ENCODE data around the gene OR10R2. TPM values are rescaled to one million over a fixed set of nuclear protein-coding genes. Genes with fewer than 3 reads are reported as not detected.

OR10R2 gene
- total and polyA plus RNA-seq, 9 donors, result 0.70 TPM; not detected in 8

DNA sequence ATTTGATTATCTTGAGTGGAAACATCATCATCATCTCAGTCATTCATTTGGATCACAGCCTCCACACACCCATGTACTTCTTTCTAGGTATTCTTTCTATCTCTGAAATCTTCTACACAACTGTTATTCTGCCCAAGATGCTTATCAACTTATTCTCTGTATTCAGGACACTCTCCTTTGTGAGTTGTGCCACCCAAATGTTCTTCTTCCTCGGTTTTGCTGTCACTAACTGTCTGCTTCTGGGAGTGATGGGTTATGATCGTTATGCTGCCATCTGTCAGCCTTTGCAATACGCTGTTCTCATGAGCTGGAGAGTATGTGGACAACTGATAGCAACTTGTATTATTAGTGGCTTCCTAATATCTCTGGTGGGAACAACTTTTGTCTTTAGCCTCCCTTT, 19.3 kb downstream of the OR10R2 start:
- no peaks in the 10 kb centered on the region for H3K36me3 ChIP-seq (ENCODE audit: control insufficient read depth, insufficient read depth, low read length)
- no peaks in the 10 kb centered on the region for H3K27me3 ChIP-seq (ENCODE audit: control insufficient read depth, insufficient read depth, low read length)
- H3K9me3 ChIP-seq (replicated peaks; ENCODE audit: control insufficient read depth, low read depth, low read length), result no peaks in the 10 kb centered on the region
- no CpG with 5 or more reads among the region's 3 CpGs for WGBS (ENCODE audit: insufficient coverage)
- no peak for DNase-seq
- no peak overlapping the region for H3K27ac ChIP-seq (ENCODE audit: low read length)
- no peak overlapping the region for H3K4me3 ChIP-seq (ENCODE audit: low read length)
- no peaks in the 10 kb centered on the region for H3K4me1 ChIP-seq (ENCODE audit: control insufficient read depth, insufficient read depth, low read length)

DNA sequence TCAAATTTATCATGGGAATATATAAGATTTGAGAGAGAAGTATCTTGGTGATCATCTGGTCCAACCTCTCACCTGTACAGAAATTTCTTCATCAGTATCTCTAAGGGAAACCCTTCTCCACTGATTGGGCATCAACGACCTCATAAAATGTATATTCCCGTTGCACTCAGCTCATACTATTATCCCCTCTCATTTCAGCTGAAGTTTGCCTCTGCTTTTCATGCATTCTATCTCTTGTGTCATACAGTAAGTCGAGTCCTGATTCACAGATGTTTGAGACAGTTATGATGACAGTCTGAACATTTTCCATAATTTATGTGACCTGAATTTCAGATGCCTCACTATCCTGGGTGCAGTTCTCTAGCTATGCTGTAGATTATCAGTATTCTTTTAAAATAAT, 21.0 kb downstream of the OR10R2 start:
- WGBS (ENCODE audit: insufficient coverage), result no CpG with 5 or more reads among the region's 3 CpGs

DNA sequence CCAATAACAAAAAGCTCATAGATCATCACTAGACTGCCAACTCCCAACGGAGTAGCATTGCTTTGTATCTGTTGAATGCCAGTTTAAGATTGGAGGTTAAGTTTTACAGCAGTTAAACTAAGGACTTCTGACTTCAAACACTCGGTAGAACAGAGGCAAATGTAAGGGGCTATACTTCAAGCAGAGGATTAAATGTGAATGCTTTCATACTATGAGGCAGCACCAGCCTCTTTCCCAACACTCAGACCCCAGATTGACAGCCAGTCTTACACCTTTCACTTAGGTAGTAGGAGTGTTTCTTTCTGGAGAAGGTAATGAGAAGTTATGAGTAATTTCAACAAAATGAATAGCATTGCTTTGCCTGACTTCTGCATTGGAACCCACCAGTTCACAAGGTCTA, 22.8 kb downstream of the OR10R2 start:
- Histone ChIP-seq H3K9me3 (replicated peaks; ENCODE audit: control insufficient read depth, low read depth, low read length) (no peaks in the 10 kb centered on the region), H3K36me3 (ENCODE audit: control insufficient read depth, insufficient read depth, low read length) (no peaks in the 10 kb centered on the region), H3K27me3 (ENCODE audit: control insufficient read depth, insufficient read depth, low read length) (no peaks in the 10 kb centered on the region), H3K27ac (ENCODE audit: low read length) (no peak overlapping the region), H3K4me3 (ENCODE audit: low read length) (no peak overlapping the region), H3K4me1 (ENCODE audit: control insufficient read depth, insufficient read depth, low read length) (no peaks in the 10 kb centered on the region)
- DNase-seq, result no peak
- no CpG with 5 or more reads among the region's 2 CpGs for WGBS (ENCODE audit: insufficient coverage)

More for the DNA sequence above, 21.0 kb downstream of the OR10R2 start:
- no peak for DNase-seq
- Histone ChIP-seq H3K4me1 (ENCODE audit: control insufficient read depth, insufficient read depth, low read length) (no peaks in the 10 kb centered on the region), H3K27me3 (ENCODE audit: control insufficient read depth, insufficient read depth, low read length) (no peaks in the 10 kb centered on the region), H3K9me3 (replicated peaks; ENCODE audit: control insufficient read depth, low read depth, low read length) (no peaks in the 10 kb centered on the region), H3K36me3 (ENCODE audit: control insufficient read depth, insufficient read depth, low read length) (no peaks in the 10 kb centered on the region), H3K4me3 (ENCODE audit: low read length) (no peak overlapping the region), H3K27ac (ENCODE audit: low read length) (no peak overlapping the region)

DNA sequence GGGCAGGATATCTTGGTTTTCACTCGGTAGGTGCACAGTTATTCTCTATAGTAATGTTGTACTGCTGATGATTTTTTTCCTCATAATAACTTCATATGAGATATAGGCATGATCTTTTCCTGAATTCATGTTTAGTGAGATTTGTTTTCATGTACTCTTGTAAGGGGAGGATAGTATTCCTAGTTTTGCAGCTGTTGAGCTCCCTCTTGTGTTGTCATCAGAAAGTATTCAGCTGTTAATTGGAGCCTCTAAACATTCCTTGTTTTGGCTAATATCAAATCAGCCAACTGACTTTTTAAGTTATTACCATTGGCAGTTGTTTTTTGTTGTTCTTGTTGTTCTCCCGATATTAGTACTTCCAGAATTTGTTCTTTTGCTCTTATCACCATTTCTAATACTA, 24.4 kb downstream of the OR10R2 start:
- Histone ChIP-seq H3K27me3 (ENCODE audit: control insufficient read depth, insufficient read depth, low read length) (no peaks in the 10 kb centered on the region), H3K36me3 (ENCODE audit: control insufficient read depth, insufficient read depth, low read length) (no peaks in the 10 kb centered on the region), H3K4me1 (ENCODE audit: control insufficient read depth, insufficient read depth, low read length) (no peaks in the 10 kb centered on the region), H3K4me3 (ENCODE audit: low read length) (no peak overlapping the region), H3K9me3 (replicated peaks; ENCODE audit: control insufficient read depth, low read depth, low read length) (no peaks in the 10 kb centered on the region), H3K27ac (ENCODE audit: low read length) (no peak overlapping the region)
- DNase-seq, result peak; percentile 18
- no CpG with 5 or more reads among the region's 2 CpGs for WGBS (ENCODE audit: insufficient coverage)

DNA sequence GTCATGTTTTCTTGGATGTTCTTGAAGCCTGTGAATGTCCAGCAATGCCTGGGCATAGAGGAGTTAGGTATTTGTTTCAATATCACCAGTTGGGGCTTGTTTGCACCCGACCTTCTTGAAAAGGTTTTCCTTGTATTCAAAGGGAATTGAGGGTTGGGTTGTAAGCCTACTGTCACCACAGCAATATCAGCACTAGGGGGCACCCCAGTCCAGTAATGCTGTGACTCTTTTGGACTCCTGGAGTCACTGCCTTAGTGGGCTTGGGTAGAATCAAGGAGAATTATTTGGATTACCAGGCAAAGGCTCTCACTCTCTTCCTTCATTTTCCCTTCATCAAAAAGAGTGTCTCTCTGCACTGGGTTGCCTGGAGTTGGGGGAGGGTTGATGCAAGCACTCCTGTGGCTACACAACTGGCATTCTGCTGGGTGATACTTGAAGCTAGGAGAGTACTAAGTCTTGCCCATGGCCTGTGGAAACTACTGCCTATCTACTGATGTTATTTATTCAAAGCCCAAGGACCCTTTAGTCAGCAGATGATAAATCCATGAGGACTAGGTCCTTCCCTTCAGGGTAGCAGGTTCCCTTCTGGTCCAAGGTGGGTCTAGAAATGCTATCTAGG, 34.5 kb downstream of the OR10R2 start:
- WGBS (ENCODE audit: insufficient coverage), result no CpG with 5 or more reads among the region's 1 CpG

DNA sequence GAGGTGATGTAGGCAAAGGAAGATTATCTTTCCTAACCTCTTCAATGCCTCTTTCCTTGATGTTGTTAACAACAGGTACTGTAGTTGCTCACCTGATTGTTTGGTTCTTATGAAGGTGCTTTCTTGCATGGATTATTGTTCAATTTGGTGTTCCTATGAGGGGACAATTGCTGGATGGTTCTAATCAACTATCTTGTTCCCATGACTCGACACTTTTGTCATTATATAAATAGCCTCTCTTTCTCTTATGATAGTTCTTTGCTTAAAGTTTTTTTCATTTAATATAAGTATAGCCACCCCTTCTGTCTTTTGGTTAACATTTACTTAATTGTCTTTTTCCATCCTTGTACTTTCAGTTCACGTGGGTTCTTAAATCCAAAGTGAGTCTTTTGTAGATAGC, 35.5 kb downstream of the OR10R2 start:
- H3K9me3 ChIP-seq (replicated peaks; ENCODE audit: control insufficient read depth, low read depth, low read length), result no peaks in the 10 kb centered on the region
- no peaks in the 10 kb centered on the region for H3K36me3 ChIP-seq (ENCODE audit: control insufficient read depth, insufficient read depth, low read length)
- H3K4me1 ChIP-seq (ENCODE audit: control insufficient read depth, insufficient read depth, low read length), result no peaks in the 10 kb centered on the region
- no peak for DNase-seq
- H3K27ac ChIP-seq (ENCODE audit: low read length), result no peak overlapping the region
- H3K4me3 ChIP-seq (ENCODE audit: low read length), result no peak overlapping the region
- H3K27me3 ChIP-seq (ENCODE audit: control insufficient read depth, insufficient read depth, low read length), result no peaks in the 10 kb centered on the region
- WGBS (ENCODE audit: insufficient coverage), result no CpG with 5 or more reads among the region's 2 CpGs

More for the DNA sequence above, 34.5 kb downstream of the OR10R2 start:
- no peaks in the 10 kb centered on the region for H3K4me1 ChIP-seq (ENCODE audit: control insufficient read depth, insufficient read depth, low read length)
- no peak for DNase-seq
- no peaks in the 10 kb centered on the region for H3K36me3 ChIP-seq (ENCODE audit: control insufficient read depth, insufficient read depth, low read length)
- H3K27ac ChIP-seq (ENCODE audit: low read length), result no peak overlapping the region
- H3K27me3 ChIP-seq (ENCODE audit: control insufficient read depth, insufficient read depth, low read length), result no peaks in the 10 kb centered on the region
- no peak overlapping the region for H3K4me3 ChIP-seq (ENCODE audit: low read length)
- no peaks in the 10 kb centered on the region for H3K9me3 ChIP-seq (replicated peaks; ENCODE audit: control insufficient read depth, low read depth, low read length)

DNA sequence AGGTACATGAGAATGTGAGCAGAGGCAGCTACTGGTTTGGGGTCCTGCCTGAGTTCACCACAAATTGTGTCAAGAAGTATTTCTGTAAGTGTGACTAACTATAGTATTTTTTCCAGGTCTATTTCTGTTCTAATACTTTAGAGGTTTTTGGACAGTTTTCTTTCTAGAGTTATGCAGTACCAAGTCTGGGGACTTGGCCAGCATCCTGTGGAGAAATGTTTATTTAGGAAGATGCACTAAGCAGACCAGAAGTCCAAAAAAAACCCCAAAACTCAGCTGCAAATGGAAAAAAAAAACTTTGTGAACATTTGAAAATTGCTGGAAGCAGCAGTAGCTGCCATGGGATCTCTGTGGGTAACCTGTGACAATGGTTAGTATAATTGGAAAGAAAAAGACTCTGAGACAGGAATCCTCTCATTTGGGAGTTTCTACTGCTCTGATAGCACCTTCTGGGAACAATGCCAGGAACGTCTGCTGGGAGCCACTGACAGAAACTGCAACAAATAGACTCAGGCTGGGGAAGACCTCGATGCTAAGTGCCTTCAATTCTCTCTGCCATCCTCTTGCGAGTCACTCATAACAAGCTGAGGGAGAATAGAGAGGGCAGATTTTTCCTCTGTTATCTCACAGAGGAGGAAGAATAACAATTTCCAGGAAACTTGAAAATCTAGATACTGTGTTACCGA, 37.6 kb downstream of the OR10R2 start:
- 0% methylated on average over 1 of the region's 4 CpGs for WGBS (ENCODE audit: insufficient coverage)
- Histone ChIP-seq H3K36me3 (ENCODE audit: control insufficient read depth, insufficient read depth, low read length) (no peaks in the 10 kb centered on the region), H3K9me3 (replicated peaks; ENCODE audit: control insufficient read depth, low read depth, low read length) (no peaks in the 10 kb centered on the region), H3K4me1 (ENCODE audit: control insufficient read depth, insufficient read depth, low read length) (no peaks in the 10 kb centered on the region), H3K27me3 (ENCODE audit: control insufficient read depth, insufficient read depth, low read length) (no peaks in the 10 kb centered on the region), H3K4me3 (ENCODE audit: low read length) (no peak overlapping the region), H3K27ac (ENCODE audit: low read length) (no peak overlapping the region)
- peak; percentile 85 for DNase-seq

DNA sequence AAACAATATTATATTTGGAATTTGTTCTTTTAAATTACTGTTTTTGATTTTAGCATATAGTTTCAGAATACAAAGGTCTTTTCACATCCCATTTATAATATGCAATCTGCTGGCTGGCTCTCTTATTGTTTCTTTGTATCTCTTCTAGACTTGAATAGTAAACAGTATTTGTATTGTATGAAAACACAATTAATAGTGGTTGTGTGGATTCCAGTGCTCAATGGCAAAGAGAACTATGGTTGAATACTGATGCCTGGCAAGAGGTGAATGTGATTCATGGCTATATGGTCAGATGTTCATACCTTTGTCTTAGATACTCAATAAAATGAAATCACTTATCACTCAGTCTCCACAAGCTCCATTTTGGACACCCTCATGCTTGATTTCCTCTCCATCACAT, 44.9 kb downstream of the OR10R2 start:
- DNase-seq, result no peak
- Histone ChIP-seq H3K36me3 (ENCODE audit: control insufficient read depth, insufficient read depth, low read length) (no peaks in the 10 kb centered on the region), H3K27me3 (ENCODE audit: control insufficient read depth, insufficient read depth, low read length) (no peaks in the 10 kb centered on the region), H3K4me1 (ENCODE audit: control insufficient read depth, insufficient read depth, low read length) (no peaks in the 10 kb centered on the region), H3K9me3 (replicated peaks; ENCODE audit: control insufficient read depth, low read depth, low read length) (peaks cover 3% of the 10 kb centered on the region), H3K4me3 (ENCODE audit: low read length) (no peak overlapping the region), H3K27ac (ENCODE audit: low read length) (no peak overlapping the region)

DNA sequence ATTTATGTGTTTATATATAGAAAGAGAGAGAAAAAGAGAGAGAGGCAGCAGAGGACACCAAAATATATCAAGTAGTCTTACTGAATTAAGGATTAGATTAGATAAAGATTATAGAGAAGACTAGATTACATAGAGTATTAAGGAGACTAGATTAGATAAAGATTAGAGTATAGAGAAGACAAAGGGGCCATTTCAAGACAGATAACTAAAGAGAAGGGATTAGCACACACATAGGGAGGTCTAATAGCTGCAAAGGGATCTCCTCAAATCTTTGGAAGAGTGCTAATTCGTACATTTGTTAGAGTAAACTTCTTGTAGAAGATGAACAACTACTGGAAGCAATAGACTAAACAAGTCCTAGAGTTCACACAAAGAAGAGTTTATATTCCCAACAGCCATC, 48.0 kb downstream of the OR10R2 start:
- no peak overlapping the region for H3K4me3 ChIP-seq (ENCODE audit: low read length)
- no peaks in the 10 kb centered on the region for H3K36me3 ChIP-seq (ENCODE audit: control insufficient read depth, insufficient read depth, low read length)
- no peak overlapping the region for H3K27ac ChIP-seq (ENCODE audit: low read length)
- WGBS (ENCODE audit: insufficient coverage), result no CpG with 5 or more reads among the region's 1 CpG
- peaks cover 3% of the 10 kb centered on the region for H3K9me3 ChIP-seq (replicated peaks; ENCODE audit: control insufficient read depth, low read depth, low read length)
- DNase-seq, result no peak
- H3K27me3 ChIP-seq (ENCODE audit: control insufficient read depth, insufficient read depth, low read length), result no peaks in the 10 kb centered on the region
- H3K4me1 ChIP-seq (ENCODE audit: control insufficient read depth, insufficient read depth, low read length), result no peaks in the 10 kb centered on the region

DNA sequence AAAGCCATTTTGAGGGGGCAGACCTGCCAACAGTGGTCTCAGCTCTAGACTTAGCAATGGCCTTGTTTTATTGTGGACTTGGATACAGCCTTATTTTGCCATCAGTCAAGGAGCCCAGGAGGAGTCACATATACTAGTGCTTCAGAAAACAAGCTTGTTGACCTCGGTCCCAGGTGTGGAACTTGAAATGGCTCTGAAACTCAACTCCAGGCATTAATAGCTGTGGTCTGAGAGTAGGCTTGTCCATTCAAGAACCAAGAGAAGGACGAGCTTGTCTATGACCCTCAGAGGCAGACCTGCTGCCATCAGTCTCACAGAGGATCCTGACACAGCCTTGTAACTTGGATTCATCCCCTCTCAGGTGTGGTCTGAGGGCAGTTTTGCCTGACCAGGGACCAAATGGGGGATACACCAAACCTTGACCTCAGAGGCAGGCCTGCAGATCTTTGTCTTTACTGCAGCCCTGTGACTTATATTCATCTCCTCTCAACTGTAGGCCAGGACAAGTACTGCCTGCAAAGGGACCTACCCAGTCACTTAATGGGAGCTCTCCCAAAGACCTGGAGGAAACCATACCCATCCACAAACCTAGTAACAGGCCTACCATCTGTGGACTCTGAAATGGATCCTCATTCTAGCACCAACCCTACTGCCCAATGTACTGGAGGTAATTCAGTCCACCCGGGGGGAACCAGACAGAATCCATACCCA, 49.1 kb downstream of the OR10R2 start:
- Histone ChIP-seq H3K4me3 (ENCODE audit: low read length) (no peak overlapping the region), H3K9me3 (replicated peaks; ENCODE audit: control insufficient read depth, low read depth, low read length) (peaks cover 3% of the 10 kb centered on the region), H3K36me3 (ENCODE audit: control insufficient read depth, insufficient read depth, low read length) (no peaks in the 10 kb centered on the region), H3K27ac (ENCODE audit: low read length) (no peak overlapping the region), H3K27me3 (ENCODE audit: control insufficient read depth, insufficient read depth, low read length) (no peaks in the 10 kb centered on the region), H3K4me1 (ENCODE audit: control insufficient read depth, insufficient read depth, low read length) (no peaks in the 10 kb centered on the region)
- DNase-seq, result no peak
- 64% methylated on average over 3 of the region's 3 CpGs for WGBS (ENCODE audit: insufficient coverage)
